GM19025 (cell line): ENCODE results near the gene GBGT1.
"Not testable (repeated sequence)": the region's sequence is repeated elsewhere in the genome, so short reads cannot be mapped to it uniquely, and the experiment has no call there.

ENCODE experiments used
- ATAC-seq: cut with Tn5 transposase; IDR thresholded peaks from one replicate; pipeline ENCODE4 v1.9.1; 2021; ENCODE audit warnings: mild to moderate bottlenecking, low read depth, moderate library complexity; ENCODE audit not compliant: unreplicated experiment

The GBGT1 gene

GRCh38 chr9:133199648-133200321 lies 36.1 kb upstream of the GBGT1 start:
- ATAC-seq: no peak

GRCh38 chr9:133195029-133195428 lies 31.3 kb upstream of the GBGT1 start:
- ATAC-seq: no peak

GRCh38 chr9:133194597-133194996 lies 30.9 kb upstream of the GBGT1 start:
- ATAC-seq: no peak

- ATAC-seq: no peak
Measured at GRCh38 chr9:133191989-133192388, 28.3 kb upstream of the GBGT1 start.

- no peak for ATAC-seq
Measured at GRCh38 chr9:133189826-133190225, 26.1 kb upstream of the GBGT1 start.

- ATAC-seq: no peak
Measured at GRCh38 chr9:133188843-133189180, 25.1 kb upstream of the GBGT1 start.

- no peak for ATAC-seq
Measured at GRCh38 chr9:133188006-133188842, 24.5 kb upstream of the GBGT1 start.

GRCh38 chr9:133187561-133188005 lies 23.9 kb upstream of the GBGT1 start:
- no peak for ATAC-seq

- no peak for ATAC-seq
Measured at GRCh38 chr9:133186736-133187135, 23.0 kb upstream of the GBGT1 start.

GRCh38 chr9:133184971-133185370 lies 21.3 kb upstream of the GBGT1 start:
- ATAC-seq: no peak

GRCh38 chr9:133182151-133182550 lies 18.4 kb upstream of the GBGT1 start:
- ATAC-seq: no peak

- ATAC-seq: no peak
Measured at GRCh38 chr9:133181561-133181960, 17.8 kb upstream of the GBGT1 start.

GRCh38 chr9:133180953-133181352 lies 17.2 kb upstream of the GBGT1 start:
- no peak for ATAC-seq

GRCh38 chr9:133173056-133173455 lies 9.3 kb upstream of the GBGT1 start:
- ATAC-seq: no peak

- no peak for ATAC-seq
Measured at GRCh38 chr9:133171161-133171961, 7.6 kb upstream of the GBGT1 start.

GRCh38 chr9:133170716-133171115 lies 7.0 kb upstream of the GBGT1 start:
- no peak for ATAC-seq

GRCh38 chr9:133169687-133170086 lies 6.0 kb upstream of the GBGT1 start:
- not testable (repeated sequence) for ATAC-seq

- no peak for ATAC-seq
Measured at GRCh38 chr9:133169102-133169501, 5.4 kb upstream of the GBGT1 start.

- no peak for ATAC-seq
Measured at GRCh38 chr9:133168432-133168831, 4.7 kb upstream of the GBGT1 start.

- no peak for ATAC-seq
Measured at GRCh38 chr9:133167769-133168168, 4.1 kb upstream of the GBGT1 start.

- no peak for ATAC-seq
Measured at GRCh38 chr9:133167096-133167730, 3.5 kb upstream of the GBGT1 start.
